Natural killer cell (primary cell): ENCODE results near the gene WDR36. TPM values are rescaled to one million over a fixed set of nuclear protein-coding genes. Genes with fewer than 3 reads are reported as not detected.

ENCODE experiments used
- ATAC-seq, 3 donors: fragments of 150-1000 bp in 2 of 3; fragments of 200-7000 bp in 1 of 3; cut with Tn5 transposase; 1 replicate in 1 of 3; 2 replicates in 2 of 3; pipeline ENCODE4 v1.10.0; 2021; ENCODE audit warnings: mild to moderate bottlenecking in 2 of 3, moderate library complexity in 2 of 3
- DNase-seq, 2 donors: peaks; one replicate each; pipeline versions ENCODE4 v3.0.0 to v3.0.0-alpha.2; 2013 to 2021; ENCODE audit warnings: mixed read lengths in 1 of 2
- H3K27ac ChIP-seq: one replicate; pipeline ENCODE4 v1.5.1; 2013; ENCODE audit warnings: mild to moderate bottlenecking, low read length
- H3K27me3 ChIP-seq: one replicate; pipeline ENCODE4 v1.6.1; 2013; ENCODE audit warnings: low read length; ENCODE audit not compliant: control insufficient read depth, insufficient read depth
- H3K36me3 ChIP-seq: one replicate; pipeline ENCODE4 v1.6.1; 2013; ENCODE audit warnings: low read length; ENCODE audit not compliant: control insufficient read depth, insufficient read depth
- H3K4me1 ChIP-seq: one replicate; pipeline ENCODE4 v1.6.1; 2013; ENCODE audit warnings: low read length; ENCODE audit not compliant: control insufficient read depth, insufficient read depth
- H3K4me3 ChIP-seq: one replicate; pipeline ENCODE4 v1.5.1; 2013; ENCODE audit warnings: low read length
- H3K9me3 ChIP-seq: one replicate; pipeline ENCODE4 v1.6.1; 2013; ENCODE audit warnings: low read length; ENCODE audit not compliant: control insufficient read depth, insufficient read depth
- H3K27ac Mint-ChIP-seq, 2 donors: one replicate each; pipeline ENCODE4 v1.8.0; 2022; ENCODE audit warnings: mild to moderate bottlenecking in 2 of 2, mixed read lengths in 2 of 2, moderate library complexity in 1 of 2
- H3K27me3 Mint-ChIP-seq, 2 donors: one replicate each; pipeline ENCODE4 v1.8.0; 2022; ENCODE audit warnings: low read depth in 2 of 2, mixed read lengths in 2 of 2
- H3K36me3 Mint-ChIP-seq: one replicate; pipeline ENCODE4 v1.8.0; 2022; ENCODE audit warnings: mixed read lengths
- H3K4me1 Mint-ChIP-seq, 2 donors: one replicate each; pipeline ENCODE4 v1.8.0; 2022; ENCODE audit warnings: mixed read lengths in 2 of 2
- H3K4me3 Mint-ChIP-seq: one replicate; pipeline ENCODE4 v1.8.0; 2022; ENCODE audit warnings: mild to moderate bottlenecking, moderate library complexity, mixed read lengths
- H3K9me3 Mint-ChIP-seq, 2 donors: one replicate each; pipeline ENCODE4 v1.8.0; 2022; ENCODE audit warnings: mixed read lengths in 2 of 2
- WGBS: methylation state at CpG from one replicate; pipeline ENCODE4 v1.1.7; 2013; ENCODE audit warnings: missing lambda C conversion rate; ENCODE audit not compliant: insufficient coverage; 5-methylcytosine and 5-hydroxymethylcytosine counted together
- intact Hi-C: fragments of 100-400 bp; cut with micrococcal nuclease; formaldehyde crosslinking; loops from one replicate; pipeline ENCODE4 v1.14.2; 2022
- total RNA-seq, 4 donors: library from RNA; stranded (reverse); fragments of 120-200 nt in 1 of 4; gene quantifications; one replicate each; pipeline versions ENCODE4 v1.2.3 to v1.2.4, GENCODE V29; 2013 to 2022
- TF ChIP-seq, protein P1 (sequence below): fragments of 200-600 bp; IDR thresholded peaks from one replicate; pipeline ENCODE4 v1.8.0; 2022; ENCODE audit warnings: antibody characterized with exemption

WDR36 gene
- total RNA-seq, 3 donors from 2014 or later (not counting 1 experiment from before 2014, with no cell fraction given), result 23.0 to 24.8 (median 23.9) TPM

DNA sequence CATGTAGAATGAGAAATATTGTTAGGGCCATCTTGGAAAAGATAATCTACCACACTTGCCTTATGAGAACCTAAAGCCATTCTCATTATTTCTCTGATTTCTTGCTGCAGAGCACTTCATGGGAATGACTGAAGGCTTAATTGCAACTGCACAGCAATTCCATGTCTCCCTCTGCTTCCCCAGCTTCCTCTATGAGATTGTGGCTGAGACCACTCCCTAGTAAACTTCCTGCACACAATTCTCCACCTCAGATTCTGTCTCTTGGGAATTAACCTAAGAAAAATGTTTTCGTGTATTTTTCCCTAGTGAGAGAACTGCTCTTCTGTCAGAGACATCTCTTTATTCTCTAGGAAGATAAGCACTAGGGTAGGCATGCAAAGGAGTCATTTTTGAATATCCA lies 76.5 kb downstream of the WDR36 start:
- Mint-ChIP-seq H3K9me3 (no peaks in the 10 kb centered on the region), H3K36me3 (no peaks in the 10 kb centered on the region), H3K27me3 (peaks cover 0 to 4% of the 10 kb centered on the region in 2 donors), H3K4me1 (no peaks in the 10 kb centered on the region), H3K4me3 (no peak overlapping the region), H3K27ac (no peak overlapping the region)
- Histone ChIP-seq H3K27me3 (no peaks in the 10 kb centered on the region), H3K9me3 (no peaks in the 10 kb centered on the region), H3K4me1 (no peaks in the 10 kb centered on the region), H3K27ac (no peak overlapping the region), H3K36me3 (no peaks in the 10 kb centered on the region), H3K4me3 (no peak overlapping the region)
- ATAC-seq (no peak), DNase-seq (no peak)
- TF ChIP-seq, protein P1, sequence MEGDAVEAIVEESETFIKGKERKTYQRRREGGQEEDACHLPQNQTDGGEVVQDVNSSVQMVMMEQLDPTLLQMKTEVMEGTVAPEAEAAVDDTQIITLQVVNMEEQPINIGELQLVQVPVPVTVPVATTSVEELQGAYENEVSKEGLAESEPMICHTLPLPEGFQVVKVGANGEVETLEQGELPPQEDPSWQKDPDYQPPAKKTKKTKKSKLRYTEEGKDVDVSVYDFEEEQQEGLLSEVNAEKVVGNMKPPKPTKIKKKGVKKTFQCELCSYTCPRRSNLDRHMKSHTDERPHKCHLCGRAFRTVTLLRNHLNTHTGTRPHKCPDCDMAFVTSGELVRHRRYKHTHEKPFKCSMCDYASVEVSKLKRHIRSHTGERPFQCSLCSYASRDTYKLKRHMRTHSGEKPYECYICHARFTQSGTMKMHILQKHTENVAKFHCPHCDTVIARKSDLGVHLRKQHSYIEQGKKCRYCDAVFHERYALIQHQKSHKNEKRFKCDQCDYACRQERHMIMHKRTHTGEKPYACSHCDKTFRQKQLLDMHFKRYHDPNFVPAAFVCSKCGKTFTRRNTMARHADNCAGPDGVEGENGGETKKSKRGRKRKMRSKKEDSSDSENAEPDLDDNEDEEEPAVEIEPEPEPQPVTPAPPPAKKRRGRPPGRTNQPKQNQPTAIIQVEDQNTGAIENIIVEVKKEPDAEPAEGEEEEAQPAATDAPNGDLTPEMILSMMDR, result no peak
- intact Hi-C loops, result no loop called here
- WGBS, result no CpG with 5 or more reads among the region's 1 CpG

- Mint-ChIP-seq H3K27ac (no peak overlapping the region), H3K4me1 (no peaks in the 10 kb centered on the region), H3K27me3 (peaks cover 0 to 4% of the 10 kb centered on the region in 2 donors), H3K9me3 (no peaks in the 10 kb centered on the region), H3K4me3 (no peak overlapping the region), H3K36me3 (no peaks in the 10 kb centered on the region)
- peak in 1 of 2 donors; percentile 6 for DNase-seq
- no peak overlapping the region for H3K4me3 ChIP-seq
- no peaks in the 10 kb centered on the region for H3K9me3 ChIP-seq
- no peaks in the 10 kb centered on the region for H3K36me3 ChIP-seq
- intact Hi-C loops, result no loop called here
- no peaks in the 10 kb centered on the region for H3K4me1 ChIP-seq
- H3K27me3 ChIP-seq, result no peaks in the 10 kb centered on the region
- WGBS, result 100% methylated on average over 1 of the region's 2 CpGs
- ATAC-seq, result no peak
- no peak overlapping the region for H3K27ac ChIP-seq
- TF ChIP-seq, protein P1, result no peak
Measured at GRCh38 chr5:111169269-111169668, 77.1 kb downstream of the WDR36 start.

GRCh38 chr5:111170279-111170678 lies 78.1 kb downstream of the WDR36 start:
- DNase-seq, result no peak
- intact Hi-C loops, result no loop called here
- Histone ChIP-seq H3K27ac (no peak overlapping the region), H3K9me3 (no peaks in the 10 kb centered on the region), H3K27me3 (no peaks in the 10 kb centered on the region), H3K4me1 (no peaks in the 10 kb centered on the region), H3K36me3 (no peaks in the 10 kb centered on the region), H3K4me3 (no peak overlapping the region)
- no peak for ATAC-seq
- Mint-ChIP-seq H3K27me3 (peaks cover 0 to 4% of the 10 kb centered on the region in 2 donors), H3K27ac (no peak overlapping the region), H3K36me3 (no peaks in the 10 kb centered on the region), H3K4me1 (no peaks in the 10 kb centered on the region), H3K4me3 (no peak overlapping the region), H3K9me3 (no peaks in the 10 kb centered on the region)
- TF ChIP-seq, protein P1, result no peak
- WGBS, result 93% methylated on average over 2 of the region's 2 CpGs

DNA sequence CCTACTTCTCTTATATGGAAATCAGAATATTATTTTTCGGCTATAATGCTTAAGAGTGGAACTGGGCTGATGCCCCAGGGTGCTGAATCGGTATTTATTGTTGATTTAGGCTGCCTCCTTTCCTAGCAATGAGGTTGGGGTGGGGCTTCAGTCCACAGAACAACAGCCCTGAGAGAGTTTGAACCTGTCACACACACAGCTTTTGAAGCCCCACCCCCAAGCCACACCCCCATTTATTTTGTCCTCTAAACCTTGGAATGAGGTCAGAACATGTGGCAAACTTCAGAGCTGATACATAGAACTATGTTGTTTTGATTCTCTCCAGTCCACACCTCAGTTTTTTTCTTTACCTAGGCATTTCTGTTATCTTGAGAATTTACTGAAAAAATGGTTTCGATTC lies 80.4 kb downstream of the WDR36 start:
- ATAC-seq (no peak), DNase-seq (no peak)
- Mint-ChIP-seq H3K27ac (no peak overlapping the region), H3K27me3 (peaks cover 4 to 6% of the 10 kb centered on the region in 2 donors), H3K4me1 (no peaks in the 10 kb centered on the region), H3K36me3 (no peaks in the 10 kb centered on the region), H3K4me3 (no peak overlapping the region), H3K9me3 (no peaks in the 10 kb centered on the region)
- Histone ChIP-seq H3K4me3 (no peak overlapping the region), H3K36me3 (no peaks in the 10 kb centered on the region), H3K27me3 (no peaks in the 10 kb centered on the region), H3K9me3 (no peaks in the 10 kb centered on the region), H3K27ac (no peak overlapping the region), H3K4me1 (no peaks in the 10 kb centered on the region)
- intact Hi-C loops, result no loop called here
- TF ChIP-seq, protein P1, result no peak
- WGBS, result no CpG with 5 or more reads among the region's 3 CpGs
